Hippocampal formation (tissue), 2 donors: ENCODE measurements around the gene EIF4B.

ENCODE experiments used
- DNase-seq, 2 donors: peaks; one replicate each; lab custom pipeline; 2025; lab: John Stamatoyannopoulos, UW

The EIF4B gene

DNA sequence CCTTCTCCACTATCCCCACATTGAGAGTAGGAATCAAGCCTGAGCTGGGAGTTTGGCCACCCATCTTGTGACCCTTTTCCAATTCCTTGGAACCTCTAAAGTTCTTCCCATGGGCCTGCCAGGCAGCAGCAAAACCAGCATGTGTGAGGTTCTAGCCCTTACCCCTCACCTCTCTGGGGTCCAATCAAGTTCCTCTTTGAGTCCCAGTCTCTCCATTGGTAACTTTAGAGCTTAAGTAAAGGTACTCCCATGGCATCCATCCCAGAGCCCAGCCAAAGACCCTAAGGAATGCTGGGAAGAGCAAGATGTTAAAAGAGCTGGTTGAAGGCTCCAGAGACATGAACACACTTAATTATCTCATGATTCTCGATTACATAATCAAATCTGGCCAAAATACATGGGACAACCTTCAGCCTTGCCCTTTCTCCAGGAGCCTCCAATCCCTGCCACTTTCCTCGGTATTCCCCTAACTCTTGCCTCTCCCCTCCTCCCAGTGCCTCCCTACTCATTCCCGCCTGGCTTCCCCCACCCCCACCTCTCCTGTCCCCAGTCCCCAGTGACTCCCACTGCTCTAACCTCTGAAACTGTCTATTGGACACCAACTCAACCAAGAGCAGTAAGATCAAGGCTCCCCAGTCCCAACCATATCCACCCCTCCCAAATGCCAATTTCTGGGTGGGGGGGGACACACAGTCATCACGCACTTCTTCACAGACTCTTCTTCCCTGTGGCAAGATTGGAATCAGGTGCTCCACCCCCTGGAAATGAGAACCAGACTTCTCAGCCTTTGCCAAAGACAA is 38.8 kb downstream of the EIF4B start:
- DNase-seq, result no peak

DNA sequence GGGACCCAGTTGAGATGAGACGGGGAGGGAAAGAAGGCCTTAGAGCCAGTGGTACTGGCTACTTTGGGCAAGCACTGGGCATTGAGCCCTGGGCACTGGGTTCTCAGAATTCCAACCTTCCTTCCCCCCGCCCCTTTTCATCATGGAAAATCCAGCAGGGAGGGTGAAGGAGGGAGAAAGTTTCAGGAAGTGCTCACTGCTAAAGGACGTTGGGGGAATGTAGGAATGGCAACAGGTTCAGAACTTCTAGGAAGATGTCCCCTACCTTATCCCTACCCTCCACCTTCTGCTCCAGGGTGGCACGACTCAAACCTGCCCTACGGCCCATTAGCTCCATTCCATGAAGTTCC is 39.4 kb downstream of the EIF4B start:
- DNase-seq, result no peak

DNA sequence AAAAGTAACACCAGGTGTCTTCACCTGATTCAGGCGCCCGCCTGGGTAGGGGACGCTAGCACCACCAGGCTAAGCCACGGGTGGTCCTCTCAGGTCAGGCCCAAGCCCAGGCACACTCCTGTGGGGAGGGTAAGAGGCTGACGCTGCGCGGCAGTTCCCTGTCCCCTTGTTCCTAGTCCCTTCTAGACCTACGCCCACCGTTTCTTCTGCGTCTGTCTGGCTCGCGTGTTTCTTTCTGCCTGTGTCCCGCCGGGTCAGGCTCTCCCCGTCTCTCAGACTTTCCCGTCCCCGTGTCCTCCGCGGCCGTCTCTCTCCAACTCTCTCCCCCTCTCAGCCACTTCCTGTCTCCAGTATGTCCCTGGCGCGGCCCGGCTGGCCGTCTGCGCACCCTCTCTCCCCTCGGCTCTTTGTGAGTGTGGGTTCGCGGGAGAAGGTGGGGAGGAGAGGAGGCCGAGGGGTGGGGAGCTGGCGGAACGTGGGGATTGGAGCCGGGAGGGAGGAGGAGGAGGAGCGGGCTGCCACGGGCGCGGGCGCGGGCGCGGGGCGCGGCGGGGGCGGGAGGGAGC is 40.5 kb downstream of the EIF4B start:
- DNase-seq, result peak; percentile 85 to 86

GRCh38 chr12:53047221-53048032 is 41.2 kb downstream of the EIF4B start:
- DNase-seq, result peak; percentile 79 to 86

DNA sequence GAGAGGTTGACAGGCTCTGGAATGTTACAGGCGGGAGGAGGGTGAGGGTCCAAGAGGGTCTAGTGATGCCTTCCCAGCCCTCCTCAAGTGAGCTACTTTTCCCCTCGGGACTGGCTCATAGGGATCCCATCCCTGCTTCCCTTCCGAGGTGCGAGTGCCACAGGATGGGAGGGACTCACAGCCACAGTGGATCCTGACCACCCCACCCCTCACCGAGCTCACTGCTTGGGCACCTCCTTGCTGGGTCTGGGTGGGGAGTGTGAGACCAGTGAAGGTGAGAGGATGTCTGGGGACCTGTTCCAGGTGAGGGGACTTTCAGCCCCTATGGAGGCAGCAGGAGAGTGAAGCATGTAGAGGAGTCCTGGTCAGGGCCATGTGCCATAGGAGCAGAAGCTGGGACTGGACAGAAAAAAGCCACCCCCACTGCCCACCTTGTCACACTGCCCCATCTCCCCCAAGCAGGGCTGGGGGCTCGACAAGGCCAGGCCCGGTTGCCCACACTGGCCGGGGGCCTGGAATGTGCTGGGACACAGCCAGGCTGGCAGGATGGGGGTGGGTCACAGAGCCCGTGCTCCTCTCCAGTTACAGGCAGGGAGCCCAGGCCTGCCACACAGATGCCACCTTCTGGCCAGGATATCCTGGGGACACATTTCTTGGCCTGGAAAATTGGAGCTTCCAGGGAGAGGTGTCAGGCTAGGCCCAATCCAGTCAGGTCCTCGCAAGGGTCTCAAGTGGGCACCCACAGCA is 42.0 kb downstream of the EIF4B start:
- DNase-seq, result peak in 1 of 2 donors; percentile 62

GRCh38 chr12:53048780-53049401 is 42.6 kb downstream of the EIF4B start:
- peak in 1 of 2 donors; percentile 38 for DNase-seq

- no peak for DNase-seq
Observed at GRCh38 chr12:53049571-53050318, 43.5 kb downstream of the EIF4B start, which contains the start of gene TNS2. TNS2 (plus strand) TSS chr12:53050065; CDS start chr12:53050186, 121 bp downstream.

DNA sequence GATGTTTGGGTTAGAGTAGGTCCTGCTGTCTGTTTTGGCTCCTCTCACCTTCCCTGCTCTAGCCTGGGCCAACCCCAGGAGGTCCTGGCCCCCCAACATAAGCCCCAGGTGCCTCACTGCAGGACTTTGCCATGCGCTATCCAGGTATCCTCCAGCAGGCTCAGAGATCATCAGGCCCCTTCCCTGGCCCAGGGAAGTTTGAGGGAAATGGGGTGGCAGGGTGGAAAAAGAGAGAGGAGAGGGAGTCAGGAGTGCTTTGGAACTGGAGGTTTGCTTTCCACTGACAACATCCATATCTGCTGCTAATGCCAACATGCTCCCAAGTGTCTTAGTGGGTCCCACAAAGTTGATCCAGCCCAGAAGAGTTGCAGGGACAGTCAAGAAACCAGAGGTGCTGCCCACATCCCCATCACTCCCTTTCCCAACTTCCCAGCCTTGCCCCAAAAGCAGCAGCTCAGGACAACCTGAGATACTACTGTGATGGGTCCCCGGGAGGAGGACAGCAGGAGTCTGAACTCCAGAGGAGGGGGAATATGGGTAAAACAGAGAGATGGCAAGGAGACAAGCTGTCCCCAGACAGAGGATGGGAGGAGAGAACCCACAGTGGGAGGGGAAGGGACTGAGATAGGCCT is 44.3 kb downstream of the EIF4B start:
- DNase-seq, result peak in 1 of 2 donors; percentile 95

- DNase-seq, result peak; percentile 85 to 96
Observed at GRCh38 chr12:53051058-53051880, 45.0 kb downstream of the EIF4B start.

DNA sequence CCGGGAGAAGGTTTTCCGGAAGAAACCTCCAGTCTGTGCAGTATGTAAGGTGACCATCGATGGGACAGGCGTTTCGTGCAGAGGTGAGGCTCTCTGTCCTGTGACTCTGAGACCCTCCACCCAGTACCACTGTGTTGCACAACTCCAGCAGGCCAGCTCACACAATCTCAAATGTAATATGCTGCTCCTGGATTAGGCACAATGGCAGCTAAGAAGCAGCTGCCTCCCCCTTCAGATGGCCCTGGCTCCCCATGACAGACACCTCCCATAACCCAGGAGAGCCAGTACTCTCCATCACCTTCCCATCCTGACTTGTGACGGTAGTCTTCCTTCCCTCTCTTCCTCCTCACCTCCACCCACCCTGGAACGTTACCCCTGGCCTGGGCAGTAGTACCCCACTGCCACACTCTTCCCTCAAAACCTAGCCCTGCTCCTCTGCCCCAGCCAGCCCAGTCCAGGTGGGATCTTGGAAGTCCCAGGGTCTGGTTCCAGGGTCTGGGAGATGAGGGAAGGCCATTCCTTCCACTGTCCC is 45.7 kb downstream of the EIF4B start:
- no peak for DNase-seq

DNA sequence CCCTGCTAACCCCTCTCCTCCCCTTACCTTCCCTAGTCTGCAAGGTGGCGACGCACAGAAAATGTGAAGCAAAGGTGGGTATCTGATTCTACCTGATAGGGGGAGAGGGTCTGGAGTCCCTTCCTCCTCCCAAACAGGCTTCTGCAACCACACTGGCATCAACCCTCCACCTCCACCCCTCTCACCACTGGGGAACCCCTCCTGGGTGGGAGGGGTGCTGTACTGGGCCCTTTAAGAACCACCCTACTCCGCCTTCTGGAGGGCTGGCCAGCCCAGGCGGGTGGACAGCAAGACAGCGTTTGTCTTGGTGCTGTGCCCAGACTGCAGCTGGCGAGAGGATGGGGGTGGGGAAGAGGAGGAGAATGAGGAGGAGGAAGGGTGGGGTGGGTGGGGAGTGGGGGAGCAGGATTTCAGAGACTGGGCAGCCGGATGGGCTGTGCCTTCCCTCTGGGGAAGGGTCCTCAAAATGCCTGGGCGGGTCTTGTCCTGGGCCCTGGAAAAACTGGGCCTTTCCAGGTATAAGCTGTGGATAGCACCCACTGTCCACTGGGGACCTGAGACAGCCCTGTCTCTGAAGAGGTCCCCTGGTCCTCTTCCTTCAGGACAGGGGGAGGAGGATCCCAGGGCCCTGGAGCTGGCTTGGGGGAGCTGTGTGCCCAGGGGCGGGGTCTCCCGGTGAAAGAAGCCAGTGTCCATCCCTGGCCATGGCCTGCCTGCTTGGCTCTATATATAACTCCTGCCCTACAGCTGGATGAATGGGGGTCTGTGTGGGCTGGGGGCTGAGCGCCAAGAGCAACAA is 46.4 kb downstream of the EIF4B start:
- peak; percentile 88 to 89 for DNase-seq

- DNase-seq, result peak; percentile 48 to 63
Observed at GRCh38 chr12:53053218-53054111, 47.2 kb downstream of the EIF4B start.

GRCh38 chr12:53054112-53054878 is 48.0 kb downstream of the EIF4B start:
- peak; percentile 93 to 98 for DNase-seq

DNA sequence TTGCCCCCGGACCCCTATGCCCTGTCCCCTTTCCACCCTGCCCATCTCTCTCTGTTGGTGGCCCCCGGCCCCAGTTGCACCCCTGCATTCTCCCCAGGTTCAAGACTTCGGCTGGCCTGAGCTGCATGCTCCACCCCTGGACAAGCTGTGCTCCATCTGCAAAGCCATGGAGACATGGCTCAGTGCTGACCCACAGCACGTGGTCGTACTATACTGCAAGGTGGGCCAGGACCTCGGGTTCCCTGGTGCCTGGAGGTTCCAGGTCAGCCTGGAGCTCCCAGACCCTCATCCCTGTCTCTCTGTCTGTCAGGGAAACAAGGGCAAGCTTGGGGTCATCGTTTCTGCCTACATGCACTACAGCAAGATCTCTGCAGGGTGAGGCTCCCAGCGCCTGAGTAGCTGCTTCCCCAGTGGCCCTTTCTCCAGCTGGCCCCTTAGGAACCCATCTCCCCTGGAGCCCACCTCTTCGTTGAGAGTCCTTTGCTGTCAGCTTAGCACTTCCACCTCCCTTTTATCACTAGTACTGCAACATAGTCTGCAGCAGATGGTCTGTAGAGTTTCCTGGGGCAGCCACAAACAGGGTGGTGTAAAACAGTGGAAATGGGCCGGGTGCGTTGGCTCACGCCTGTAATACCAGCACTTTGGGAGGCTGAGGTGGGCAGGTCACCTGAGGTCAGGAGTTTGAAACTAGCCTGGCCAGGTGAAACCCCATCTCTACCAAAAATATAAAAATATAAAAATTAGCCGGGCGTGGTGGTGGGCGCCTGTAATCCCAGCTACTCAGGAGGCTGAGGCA is 49.4 kb downstream of the EIF4B start:
- DNase-seq, result no peak

- DNase-seq, result no peak
Observed at GRCh38 chr12:53056296-53056695, 50.0 kb downstream of the EIF4B start.

DNA sequence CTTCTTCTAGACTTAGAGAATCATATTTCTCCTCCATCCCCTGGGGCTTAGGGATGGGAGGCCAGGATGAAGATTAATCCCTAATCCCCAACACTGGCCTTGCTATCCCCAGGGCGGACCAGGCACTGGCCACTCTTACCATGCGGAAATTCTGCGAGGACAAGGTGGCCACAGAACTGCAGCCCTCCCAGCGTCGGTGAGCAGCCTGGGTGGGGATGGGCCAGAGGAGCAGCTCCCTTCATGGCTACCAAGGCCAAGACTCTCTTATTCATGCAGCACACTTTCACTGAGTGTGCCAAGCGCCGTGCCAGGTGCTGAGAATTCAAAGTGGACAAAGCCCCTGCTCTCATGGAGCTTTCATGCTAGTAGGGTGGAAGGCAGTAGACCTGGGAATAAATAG is 50.6 kb downstream of the EIF4B start:
- DNase-seq, result no peak
